GM06990 (cell line): ENCODE measurements around the gene FAM107B.

Experiments used
- DNase-seq: peaks from one replicate; pipeline ENCODE4 v3.0.0-alpha.2; 2011; ENCODE audit not compliant: insufficient read length; ENCODE audit errors: extremely low read depth
- H3K27me3 ChIP-seq: replicated peaks from 2 replicates; pipeline ENCODE4 v1.6.0; 2011; ENCODE audit warnings: low read length; ENCODE audit not compliant: control insufficient read depth, insufficient read depth
- H3K36me3 ChIP-seq: 2 replicates; pipeline ENCODE4 v1.5.1; 2011; ENCODE audit warnings: low read length; ENCODE audit not compliant: control insufficient read depth, insufficient read depth
- H3K4me3 ChIP-seq: replicated peaks from 2 replicates; pipeline ENCODE4 v1.5.1; 2011; ENCODE audit warnings: low read depth, mild to moderate bottlenecking, control low read depth, low read length
- TF ChIP-seq, protein P1 (sequence below): IDR thresholded peaks from 2 replicates; pipeline ENCODE4 v1.5.1; 2011; ENCODE audit warnings: low read length, control low read depth, mild to moderate bottlenecking, inconsistent platforms; ENCODE audit not compliant: insufficient read depth, poor library complexity, severe bottlenecking

Gene FAM107B

DNA sequence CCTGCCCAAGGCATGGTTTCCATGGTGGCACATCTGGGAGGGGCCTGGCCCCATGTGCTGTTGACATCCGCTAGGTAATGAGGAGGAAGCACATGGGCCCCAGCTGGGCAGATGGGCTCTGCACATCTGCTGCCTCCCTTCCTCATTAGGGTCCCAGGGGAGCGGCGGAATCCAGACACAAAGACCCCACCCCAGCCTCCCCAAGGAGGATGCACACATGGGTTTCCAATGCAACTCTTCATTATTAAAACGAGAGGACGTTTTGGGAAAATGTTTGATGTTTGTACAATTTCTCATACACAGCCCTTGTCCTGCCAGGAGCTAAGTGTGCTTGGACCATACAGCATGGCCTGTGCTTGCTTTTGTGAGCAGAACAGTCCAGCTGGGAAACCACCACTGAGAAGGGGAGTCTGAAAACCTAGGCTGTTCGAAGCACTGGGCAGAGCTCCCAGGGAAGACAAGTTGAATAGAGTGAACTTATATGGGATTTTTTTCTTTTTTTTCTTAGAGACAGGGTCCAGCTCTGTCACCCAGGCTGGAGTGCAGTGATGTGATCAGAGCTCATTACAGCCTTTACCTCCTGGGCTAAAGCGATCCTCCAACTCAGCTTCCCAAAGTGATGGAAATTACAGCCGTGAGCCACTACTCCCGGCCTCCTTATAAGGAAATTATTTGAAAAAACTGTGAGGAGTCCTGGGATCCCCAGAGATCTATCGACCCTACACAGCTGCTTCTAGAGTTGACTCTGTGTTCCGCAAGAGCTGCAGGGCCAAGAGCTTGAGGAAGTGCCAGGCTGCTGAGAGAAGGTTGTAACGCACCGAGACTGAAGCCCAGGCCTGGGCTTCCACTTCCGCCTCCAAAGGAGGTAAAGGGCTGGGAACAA is 23.4 kb downstream of the FAM107B start:
- Histone ChIP-seq H3K27me3 (no peaks in the 10 kb centered on the region), H3K4me3 (no peak overlapping the region), H3K36me3 (no peaks in the 10 kb centered on the region)
- TF ChIP-seq, protein P1, sequence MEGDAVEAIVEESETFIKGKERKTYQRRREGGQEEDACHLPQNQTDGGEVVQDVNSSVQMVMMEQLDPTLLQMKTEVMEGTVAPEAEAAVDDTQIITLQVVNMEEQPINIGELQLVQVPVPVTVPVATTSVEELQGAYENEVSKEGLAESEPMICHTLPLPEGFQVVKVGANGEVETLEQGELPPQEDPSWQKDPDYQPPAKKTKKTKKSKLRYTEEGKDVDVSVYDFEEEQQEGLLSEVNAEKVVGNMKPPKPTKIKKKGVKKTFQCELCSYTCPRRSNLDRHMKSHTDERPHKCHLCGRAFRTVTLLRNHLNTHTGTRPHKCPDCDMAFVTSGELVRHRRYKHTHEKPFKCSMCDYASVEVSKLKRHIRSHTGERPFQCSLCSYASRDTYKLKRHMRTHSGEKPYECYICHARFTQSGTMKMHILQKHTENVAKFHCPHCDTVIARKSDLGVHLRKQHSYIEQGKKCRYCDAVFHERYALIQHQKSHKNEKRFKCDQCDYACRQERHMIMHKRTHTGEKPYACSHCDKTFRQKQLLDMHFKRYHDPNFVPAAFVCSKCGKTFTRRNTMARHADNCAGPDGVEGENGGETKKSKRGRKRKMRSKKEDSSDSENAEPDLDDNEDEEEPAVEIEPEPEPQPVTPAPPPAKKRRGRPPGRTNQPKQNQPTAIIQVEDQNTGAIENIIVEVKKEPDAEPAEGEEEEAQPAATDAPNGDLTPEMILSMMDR = no peak
- peak; percentile 52 for DNase-seq

DNA sequence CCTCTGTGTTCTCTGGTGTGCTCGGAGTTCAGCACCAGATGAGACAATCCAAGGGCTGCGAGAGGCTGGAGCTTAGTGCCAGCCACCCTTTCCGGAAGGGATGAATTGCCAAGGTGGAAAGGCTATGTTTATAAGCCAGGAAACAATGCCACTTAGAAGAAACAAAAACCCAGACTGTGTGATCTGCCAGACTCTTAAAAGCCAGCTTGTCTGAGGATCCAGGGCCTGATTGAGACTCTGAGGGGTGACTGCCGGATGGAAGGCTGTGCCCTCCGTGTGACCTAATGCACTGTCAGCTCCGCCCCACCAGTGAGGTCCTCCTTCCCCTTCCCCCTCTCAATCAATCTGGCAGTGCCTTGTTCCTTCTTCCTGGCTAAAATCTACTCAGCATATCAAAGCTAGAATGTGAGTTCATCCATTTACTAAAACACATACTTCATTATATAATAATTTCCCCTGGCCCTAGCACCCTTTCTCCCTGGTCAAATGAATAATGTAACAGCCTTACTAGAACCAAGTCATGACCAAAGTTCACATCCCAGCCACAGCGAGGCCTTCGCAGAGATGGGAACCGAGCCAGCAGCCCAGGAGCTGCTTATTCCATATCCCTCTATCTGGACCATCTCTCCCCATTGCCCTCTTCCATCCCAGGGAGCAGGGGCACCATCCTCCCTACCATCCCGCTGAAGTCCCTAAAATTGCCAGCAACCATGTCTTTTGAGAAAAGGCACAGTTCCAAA is 25.5 kb downstream of the FAM107B start:
- Histone ChIP-seq H3K36me3 (no peaks in the 10 kb centered on the region), H3K27me3 (no peaks in the 10 kb centered on the region), H3K4me3 (no peak overlapping the region)
- TF ChIP-seq, protein P1 = no peak
- no peak for DNase-seq

DNA sequence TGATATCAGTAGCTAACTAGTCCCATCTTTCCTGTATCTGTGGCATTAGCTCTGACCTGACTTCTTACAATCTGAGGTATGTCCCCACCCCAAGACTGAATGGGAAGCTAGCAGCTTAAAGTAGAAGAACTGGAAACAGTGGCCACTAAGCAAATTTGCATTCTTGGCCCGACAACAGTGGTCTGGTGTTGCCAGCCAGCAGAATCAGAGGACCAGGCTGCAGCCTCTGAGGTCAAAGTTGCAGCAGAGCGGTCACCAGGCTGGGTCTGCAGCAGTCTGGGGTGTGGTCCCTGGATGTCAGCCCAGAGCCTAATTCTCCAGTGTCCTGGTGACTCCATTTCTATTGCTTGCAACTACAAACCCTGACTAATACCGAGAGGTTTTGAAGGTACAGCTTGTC is 26.3 kb downstream of the FAM107B start:
- Histone ChIP-seq H3K27me3 (no peaks in the 10 kb centered on the region), H3K4me3 (no peak overlapping the region), H3K36me3 (no peaks in the 10 kb centered on the region)
- no peak for DNase-seq
- TF ChIP-seq, protein P1 = no peak

DNA sequence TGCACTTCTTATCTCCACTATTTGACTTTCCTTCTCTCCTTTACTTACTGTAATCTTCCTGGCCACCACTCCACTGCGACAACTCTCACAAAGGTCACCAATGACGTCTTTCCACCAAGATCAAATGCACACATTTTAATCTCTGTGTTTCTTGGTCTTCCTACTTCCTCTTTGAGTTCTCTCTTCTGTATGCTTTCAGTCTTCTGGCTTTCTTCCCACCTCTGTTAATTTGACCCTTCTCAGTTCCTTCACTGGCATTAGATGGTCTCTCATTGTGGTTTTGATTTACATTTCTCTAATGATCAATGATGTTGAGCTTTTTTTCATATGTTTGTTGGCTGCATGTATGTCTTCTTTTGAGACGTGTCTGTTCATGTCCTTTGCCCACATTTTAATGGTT is 31.9 kb downstream of the FAM107B start:
- DNase-seq = peak; percentile 45
- TF ChIP-seq, protein P1 = no peak
- no peaks in the 10 kb centered on the region for H3K27me3 ChIP-seq
- no peaks in the 10 kb centered on the region for H3K36me3 ChIP-seq
- no peak overlapping the region for H3K4me3 ChIP-seq

DNA sequence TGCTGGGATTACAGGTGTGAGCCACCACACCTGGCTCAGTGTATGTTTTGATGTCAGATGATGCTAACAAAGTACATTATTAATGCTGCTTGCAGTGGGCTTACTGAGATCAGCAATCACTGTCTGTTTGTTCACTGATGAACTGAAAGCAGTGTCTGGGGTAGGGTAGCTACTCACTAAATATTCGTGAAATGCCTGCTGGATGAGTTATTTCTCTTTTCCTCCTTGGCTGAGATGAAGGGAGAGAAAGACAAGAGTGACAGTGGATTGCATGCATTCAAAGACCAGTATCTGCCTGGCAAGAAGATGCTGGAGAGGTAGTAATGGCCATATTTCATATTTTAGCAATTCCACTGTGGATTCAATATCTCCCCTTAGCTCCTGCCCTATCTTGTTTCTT is 32.3 kb downstream of the FAM107B start:
- no peak overlapping the region for H3K4me3 ChIP-seq
- H3K36me3 ChIP-seq = no peaks in the 10 kb centered on the region
- no peaks in the 10 kb centered on the region for H3K27me3 ChIP-seq
- TF ChIP-seq, protein P1 = no peak
- DNase-seq = no peak
